ENCODE measurements around the gene ITSN1. TPM values are rescaled to one million over a fixed set of nuclear protein-coding genes. Genes with fewer than 3 reads are reported as not detected.

The ITSN1 gene
- total RNA-seq, 1 donor from 2014 or later = 77.5 TPM

DNA sequence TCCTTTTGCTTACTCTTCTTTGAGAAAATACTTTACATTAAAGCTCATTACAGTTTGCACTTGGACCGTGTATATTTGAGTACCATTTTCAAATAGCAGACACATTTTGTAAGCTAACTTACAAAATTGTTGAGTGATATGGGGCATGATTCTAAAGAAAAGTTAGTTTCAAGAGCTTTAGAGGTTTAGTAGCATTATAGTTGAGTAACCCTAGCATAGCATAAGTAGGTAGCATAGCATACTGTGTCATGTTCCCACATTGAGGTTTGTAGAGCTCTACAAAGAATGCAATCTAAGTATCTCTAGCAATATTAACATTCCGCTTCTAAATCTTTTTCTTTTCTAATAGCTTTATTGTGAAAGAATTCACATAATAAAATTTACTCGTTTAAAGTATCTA is 92.0 kb downstream of the ITSN1 start:
- peaks cover 15% of the 10 kb centered on the region for H3K4me1 Mint-ChIP-seq
- peaks cover 14% of the 10 kb centered on the region for H3K36me3 Mint-ChIP-seq
- no peaks in the 10 kb centered on the region for H3K9me3 Mint-ChIP-seq
- no peak for DNase-seq (ENCODE audit: low spot score in 2 of 2, unreplicated experiment in 2 of 2)
- TF ChIP-seq, protein P1, sequence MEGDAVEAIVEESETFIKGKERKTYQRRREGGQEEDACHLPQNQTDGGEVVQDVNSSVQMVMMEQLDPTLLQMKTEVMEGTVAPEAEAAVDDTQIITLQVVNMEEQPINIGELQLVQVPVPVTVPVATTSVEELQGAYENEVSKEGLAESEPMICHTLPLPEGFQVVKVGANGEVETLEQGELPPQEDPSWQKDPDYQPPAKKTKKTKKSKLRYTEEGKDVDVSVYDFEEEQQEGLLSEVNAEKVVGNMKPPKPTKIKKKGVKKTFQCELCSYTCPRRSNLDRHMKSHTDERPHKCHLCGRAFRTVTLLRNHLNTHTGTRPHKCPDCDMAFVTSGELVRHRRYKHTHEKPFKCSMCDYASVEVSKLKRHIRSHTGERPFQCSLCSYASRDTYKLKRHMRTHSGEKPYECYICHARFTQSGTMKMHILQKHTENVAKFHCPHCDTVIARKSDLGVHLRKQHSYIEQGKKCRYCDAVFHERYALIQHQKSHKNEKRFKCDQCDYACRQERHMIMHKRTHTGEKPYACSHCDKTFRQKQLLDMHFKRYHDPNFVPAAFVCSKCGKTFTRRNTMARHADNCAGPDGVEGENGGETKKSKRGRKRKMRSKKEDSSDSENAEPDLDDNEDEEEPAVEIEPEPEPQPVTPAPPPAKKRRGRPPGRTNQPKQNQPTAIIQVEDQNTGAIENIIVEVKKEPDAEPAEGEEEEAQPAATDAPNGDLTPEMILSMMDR (IDR thresholded peaks at IDR 0.05; ENCODE audit: unreplicated experiment) = no peak
- no peaks in the 10 kb centered on the region for H3K27me3 Mint-ChIP-seq (ENCODE audit: low read depth)
- H3K4me3 Mint-ChIP-seq = no peak overlapping the region
- H3K27ac Mint-ChIP-seq = no peak overlapping the region

DNA sequence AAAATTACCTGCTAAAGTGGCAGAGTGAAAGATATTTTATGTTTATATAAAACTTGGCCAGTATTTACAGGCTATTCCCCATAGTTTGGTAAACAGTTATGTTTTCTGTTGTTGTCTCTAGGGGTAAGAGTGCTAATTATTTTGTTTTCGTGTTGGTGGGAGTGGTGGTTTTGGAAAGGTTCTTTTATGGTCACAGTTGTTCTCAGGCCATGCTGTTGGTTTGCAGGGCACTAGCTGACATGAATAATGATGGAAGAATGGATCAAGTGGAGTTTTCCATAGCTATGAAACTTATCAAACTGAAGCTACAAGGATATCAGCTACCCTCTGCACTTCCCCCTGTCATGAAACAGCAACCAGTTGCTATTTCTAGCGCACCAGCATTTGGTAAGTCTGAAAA is 92.5 kb downstream of the ITSN1 start:
- DNase-seq (ENCODE audit: low spot score in 2 of 2, unreplicated experiment in 2 of 2) = no peak
- Mint-ChIP-seq H3K27ac (no peak overlapping the region), H3K4me3 (no peak overlapping the region), H3K36me3 (peaks cover 14% of the 10 kb centered on the region), H3K4me1 (peaks cover 15% of the 10 kb centered on the region), H3K27me3 (ENCODE audit: low read depth) (no peaks in the 10 kb centered on the region), H3K9me3 (no peaks in the 10 kb centered on the region)
- TF ChIP-seq, protein P1 (IDR thresholded peaks at IDR 0.05; ENCODE audit: unreplicated experiment) = no peak

DNA sequence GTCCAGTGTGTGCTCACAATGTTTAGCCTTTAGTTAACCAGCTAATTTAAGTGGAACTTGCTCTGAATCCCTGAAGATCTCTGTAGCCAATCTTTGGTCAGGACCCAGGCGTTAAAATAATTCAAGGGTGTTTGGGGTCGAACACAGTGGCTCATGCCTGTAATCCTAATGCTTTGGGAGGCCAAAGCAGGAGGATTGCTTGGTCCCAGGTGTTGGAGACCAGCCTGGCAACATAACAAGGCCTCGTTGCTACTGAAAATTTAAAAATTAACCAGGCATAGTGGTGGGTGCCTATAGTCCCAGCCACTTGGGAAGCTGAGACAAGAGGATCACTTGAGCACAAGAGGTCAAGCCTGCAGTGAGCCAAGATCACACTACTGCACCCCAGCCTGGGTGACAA is 94.3 kb downstream of the ITSN1 start:
- TF ChIP-seq, protein P1 (IDR thresholded peaks at IDR 0.05; ENCODE audit: unreplicated experiment) = no peak
- H3K36me3 Mint-ChIP-seq = peaks cover 14% of the 10 kb centered on the region
- no peaks in the 10 kb centered on the region for H3K9me3 Mint-ChIP-seq
- no peaks in the 10 kb centered on the region for H3K27me3 Mint-ChIP-seq (ENCODE audit: low read depth)
- H3K27ac Mint-ChIP-seq = no peak overlapping the region
- no peak for DNase-seq (ENCODE audit: low spot score in 2 of 2, unreplicated experiment in 2 of 2)
- H3K4me3 Mint-ChIP-seq = no peak overlapping the region
- peaks cover 9% of the 10 kb centered on the region for H3K4me1 Mint-ChIP-seq

DNA sequence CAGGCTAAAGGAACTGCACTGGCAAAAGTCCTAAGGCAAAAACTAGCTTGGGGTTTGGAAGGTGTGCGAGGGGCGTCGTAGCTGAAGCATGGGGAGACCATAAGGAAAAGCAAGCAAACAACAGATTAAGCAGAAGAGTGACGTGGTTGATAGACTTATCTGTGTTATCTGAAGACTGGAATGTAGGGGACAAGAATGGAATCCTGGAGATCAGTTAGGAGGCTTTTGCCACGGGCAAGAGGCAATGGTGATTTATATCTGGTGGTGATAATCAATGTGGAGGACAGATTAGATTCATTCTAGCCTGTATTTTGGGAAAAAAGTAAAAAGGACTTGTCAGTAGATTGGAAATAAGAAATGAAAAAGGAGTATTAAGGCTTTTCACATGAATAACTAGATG is 97.4 kb downstream of the ITSN1 start:
- DNase-seq (ENCODE audit: low spot score in 2 of 2, unreplicated experiment in 2 of 2) = no peak

DNA sequence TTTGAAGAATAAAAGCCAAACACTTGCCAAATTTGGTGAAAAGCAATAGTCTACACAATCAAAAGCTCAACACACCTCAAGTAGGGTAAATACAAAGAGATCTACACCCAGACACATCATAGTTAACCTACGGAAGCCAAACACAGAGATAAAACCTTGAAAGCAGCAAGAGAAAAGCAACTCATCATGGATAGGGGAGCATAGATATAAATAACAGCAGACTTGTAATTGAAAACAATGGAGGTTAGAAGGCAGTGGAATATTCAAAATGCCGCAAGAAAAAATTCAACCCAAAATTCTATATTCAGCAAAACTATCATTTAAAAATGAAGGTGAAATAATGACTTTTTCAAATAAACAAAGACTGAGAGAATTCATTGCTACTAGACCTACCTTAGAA is 105.1 kb downstream of the ITSN1 start:
- Mint-ChIP-seq H3K4me1 (no peaks in the 10 kb centered on the region), H3K36me3 (peaks cover 58% of the 10 kb centered on the region), H3K4me3 (no peak overlapping the region), H3K27ac (no peak overlapping the region), H3K27me3 (ENCODE audit: low read depth) (no peaks in the 10 kb centered on the region), H3K9me3 (peaks cover 37% of the 10 kb centered on the region)
- no peak for DNase-seq (ENCODE audit: low spot score in 2 of 2, unreplicated experiment in 2 of 2)
- TF ChIP-seq, protein P1 (IDR thresholded peaks at IDR 0.05; ENCODE audit: unreplicated experiment) = no peak

More for the DNA sequence above, 97.4 kb downstream of the ITSN1 start:
- Mint-ChIP-seq H3K27ac (no peak overlapping the region), H3K4me1 (no peaks in the 10 kb centered on the region), H3K36me3 (peaks cover 34% of the 10 kb centered on the region), H3K9me3 (peaks cover 9% of the 10 kb centered on the region), H3K27me3 (ENCODE audit: low read depth) (no peaks in the 10 kb centered on the region), H3K4me3 (no peak overlapping the region)
- TF ChIP-seq, protein P1 (IDR thresholded peaks at IDR 0.05; ENCODE audit: unreplicated experiment) = no peak

DNA sequence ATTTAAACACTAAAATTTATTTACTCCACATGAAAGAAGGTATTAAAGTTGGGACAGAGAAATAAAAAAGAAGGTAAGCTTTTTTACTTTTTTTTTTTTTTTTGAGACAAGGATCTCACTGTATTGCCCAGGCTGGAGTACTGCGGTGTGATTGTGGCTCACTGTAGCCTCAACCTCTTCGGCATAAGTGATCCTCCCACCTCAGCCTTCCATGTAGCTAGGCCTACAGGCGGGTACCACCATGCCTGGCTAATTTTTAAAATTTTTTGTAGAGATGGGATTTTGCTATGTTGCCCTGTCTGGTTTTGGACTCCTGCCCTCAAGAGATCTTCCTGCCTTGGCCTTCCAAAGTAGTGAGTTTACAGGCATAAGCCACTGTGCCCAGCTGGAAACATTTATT is 106.6 kb downstream of the ITSN1 start:
- DNase-seq (ENCODE audit: low spot score in 2 of 2, unreplicated experiment in 2 of 2) = no peak
- H3K9me3 Mint-ChIP-seq = peaks cover 35% of the 10 kb centered on the region
- no peaks in the 10 kb centered on the region for H3K27me3 Mint-ChIP-seq (ENCODE audit: low read depth)
- TF ChIP-seq, protein P1 (IDR thresholded peaks at IDR 0.05; ENCODE audit: unreplicated experiment) = no peak
- H3K36me3 Mint-ChIP-seq = peaks cover 51% of the 10 kb centered on the region
- peaks cover 3% of the 10 kb centered on the region for H3K4me1 Mint-ChIP-seq
- H3K4me3 Mint-ChIP-seq = no peak overlapping the region
- no peak overlapping the region for H3K27ac Mint-ChIP-seq
